Left ventricle myocardium inferior (tissue), 1 donor: ENCODE measurements around the gene CDC14B. TPM values are rescaled to one million over a fixed set of nuclear protein-coding genes. Genes with fewer than 3 reads are reported as not detected.

Source experiments
- DNase-seq: peaks from one replicate; pipeline ENCODE4 v3.0.0-alpha.2; 2020
- H3K27ac ChIP-seq: fragments of 200-600 bp; replicated peaks from 2 replicates; pipeline ENCODE4 v1.8.0; 2021
- H3K27me3 ChIP-seq: fragments of 200-600 bp; 2 replicates; pipeline ENCODE4 v1.8.0; 2021; ENCODE audit warnings: low read depth
- H3K36me3 ChIP-seq: fragments of 200-600 bp; 2 replicates; pipeline ENCODE4 v1.8.0; 2021
- H3K4me1 ChIP-seq: fragments of 200-600 bp; 2 replicates; pipeline ENCODE4 v1.8.0; 2021
- H3K4me3 ChIP-seq: fragments of 200-600 bp; 2 replicates; pipeline ENCODE4 v1.8.0; 2021; ENCODE audit warnings: mild to moderate bottlenecking, moderate library complexity
- H3K9me3 ChIP-seq: fragments of 200-600 bp; replicated peaks from 2 replicates; pipeline ENCODE4 v1.8.0; 2021
- intact Hi-C: fragments of 100-400 bp; cut with micrococcal nuclease; formaldehyde crosslinking; loops from one replicate; pipeline ENCODE4 v1.11.0; 2022
- total RNA-seq: library from RNA; stranded (reverse); fragmentation: NEBNext Ultra II Directional; extraction: Animal tissue kit (Norgen Biotek cat#: 25700); gene quantifications from one replicate; pipeline ENCODE4 v1.2.1, GENCODE V29; 2021
- TF ChIP-seq, protein P1 (sequence below): fragments of 200-600 bp; IDR thresholded peaks from 2 replicates; pipeline ENCODE4 v1.8.0; 2021; ENCODE audit warnings: antibody characterized with exemption, mild to moderate bottlenecking, borderline replicate concordance
- donor health status: DM: no; HTN: yes; CAD: no; lungs with severe emphysema.

The CDC14B gene
- total RNA-seq, 1 donor from 2014 or later: 26.4 TPM

DNA sequence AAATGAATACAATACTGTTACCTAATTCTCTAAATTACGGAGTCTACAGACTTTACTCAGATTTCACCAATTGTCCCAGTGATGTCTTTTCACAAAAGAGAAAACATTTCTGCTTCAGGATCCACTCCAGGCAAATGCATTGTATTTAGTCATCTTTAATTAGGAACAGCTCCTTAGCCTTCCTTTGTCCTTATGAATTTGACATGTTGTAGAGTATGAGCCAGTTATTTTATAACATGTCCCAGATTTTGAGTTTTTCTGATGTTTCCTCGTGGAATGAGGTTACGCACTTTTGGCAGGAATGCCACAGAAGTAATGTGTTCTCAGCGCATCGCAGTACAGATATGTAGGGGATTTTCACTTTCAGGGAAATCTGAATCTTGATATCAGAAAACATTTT, 159.2 kb downstream of the CDC14B start:
- TF ChIP-seq, protein P1, sequence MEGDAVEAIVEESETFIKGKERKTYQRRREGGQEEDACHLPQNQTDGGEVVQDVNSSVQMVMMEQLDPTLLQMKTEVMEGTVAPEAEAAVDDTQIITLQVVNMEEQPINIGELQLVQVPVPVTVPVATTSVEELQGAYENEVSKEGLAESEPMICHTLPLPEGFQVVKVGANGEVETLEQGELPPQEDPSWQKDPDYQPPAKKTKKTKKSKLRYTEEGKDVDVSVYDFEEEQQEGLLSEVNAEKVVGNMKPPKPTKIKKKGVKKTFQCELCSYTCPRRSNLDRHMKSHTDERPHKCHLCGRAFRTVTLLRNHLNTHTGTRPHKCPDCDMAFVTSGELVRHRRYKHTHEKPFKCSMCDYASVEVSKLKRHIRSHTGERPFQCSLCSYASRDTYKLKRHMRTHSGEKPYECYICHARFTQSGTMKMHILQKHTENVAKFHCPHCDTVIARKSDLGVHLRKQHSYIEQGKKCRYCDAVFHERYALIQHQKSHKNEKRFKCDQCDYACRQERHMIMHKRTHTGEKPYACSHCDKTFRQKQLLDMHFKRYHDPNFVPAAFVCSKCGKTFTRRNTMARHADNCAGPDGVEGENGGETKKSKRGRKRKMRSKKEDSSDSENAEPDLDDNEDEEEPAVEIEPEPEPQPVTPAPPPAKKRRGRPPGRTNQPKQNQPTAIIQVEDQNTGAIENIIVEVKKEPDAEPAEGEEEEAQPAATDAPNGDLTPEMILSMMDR: no peak
- Histone ChIP-seq H3K4me3 (no peak overlapping the region), H3K36me3 (peaks cover 22% of the 10 kb centered on the region), H3K4me1 (peaks cover 8% of the 10 kb centered on the region), H3K27ac (no peak overlapping the region), H3K9me3 (no peaks in the 10 kb centered on the region), H3K27me3 (no peaks in the 10 kb centered on the region)
- DNase-seq: no peak
- intact Hi-C loops: no loop called here

- no peak overlapping the region for H3K27ac ChIP-seq
- intact Hi-C loops: loop anchor here (10.0 kb wide), 2 partner anchors 105 to 115 kb away; no protein-coding TSS in a partner anchor
Measured at GRCh38 chr9:96459268-96460007, 160.2 kb downstream of the CDC14B start.

DNA sequence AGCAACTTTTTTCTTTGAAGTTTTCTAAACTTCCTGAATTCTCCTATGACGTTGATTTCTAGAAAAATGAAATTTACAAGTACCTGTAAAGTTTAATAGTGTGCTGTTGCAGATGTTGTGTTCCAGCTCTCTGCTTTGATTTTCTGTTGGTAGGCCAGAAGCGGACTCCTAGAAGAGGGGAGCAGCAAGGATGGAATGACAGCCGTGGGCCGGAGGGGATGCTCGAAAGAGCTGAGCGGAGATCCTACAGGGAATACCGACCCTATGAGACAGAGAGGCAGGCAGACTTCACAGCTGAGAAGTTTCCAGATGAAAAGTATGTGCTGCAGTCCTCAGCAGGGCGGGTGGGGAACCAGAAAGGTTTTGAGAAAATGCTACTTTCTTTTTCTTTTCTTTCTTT, 161.4 kb downstream of the CDC14B start:
- intact Hi-C loops: loop anchor here (10.0 kb wide), 2 partner anchors 107 to 113 kb away; no protein-coding TSS in a partner anchor
- Histone ChIP-seq H3K4me3 (no peak overlapping the region), H3K27me3 (no peaks in the 10 kb centered on the region), H3K9me3 (no peaks in the 10 kb centered on the region), H3K36me3 (peaks cover 19% of the 10 kb centered on the region), H3K4me1 (peaks cover 3% of the 10 kb centered on the region), H3K27ac (no peak overlapping the region)
- DNase-seq: no peak
- TF ChIP-seq, protein P1: no peak

More at GRCh38 chr9:96459268-96460007, 160.2 kb downstream of the CDC14B start:
- DNase-seq: no peak
- Histone ChIP-seq H3K27me3 (no peaks in the 10 kb centered on the region), H3K9me3 (no peaks in the 10 kb centered on the region), H3K4me3 (no peak overlapping the region), H3K4me1 (peaks cover 6% of the 10 kb centered on the region), H3K36me3 (peaks cover 19% of the 10 kb centered on the region)
- TF ChIP-seq, protein P1: no peak

- intact Hi-C loops: loop anchor here (10.0 kb wide), 2 partner anchors 108 to 112 kb away; no protein-coding TSS in a partner anchor
- TF ChIP-seq, protein P1: no peak
Measured at GRCh38 chr9:96457266-96457665, 162.4 kb downstream of the CDC14B start.

GRCh38 chr9:96453625-96454024, 166.0 kb downstream of the CDC14B start:
- TF ChIP-seq, protein P1: peak; percentile 64
- no peak overlapping the region for H3K27ac ChIP-seq

More at GRCh38 chr9:96457266-96457665, 162.4 kb downstream of the CDC14B start:
- no peak overlapping the region for H3K4me3 ChIP-seq
- peaks cover 7% of the 10 kb centered on the region for H3K4me1 ChIP-seq
- H3K9me3 ChIP-seq: no peaks in the 10 kb centered on the region
- H3K36me3 ChIP-seq: peaks cover 19% of the 10 kb centered on the region
- no peak for DNase-seq
- H3K27ac ChIP-seq: no peak overlapping the region
- H3K27me3 ChIP-seq: no peaks in the 10 kb centered on the region

More at GRCh38 chr9:96453625-96454024, 166.0 kb downstream of the CDC14B start:
- Histone ChIP-seq H3K4me1 (peaks cover 31% of the 10 kb centered on the region), H3K36me3 (peaks cover 5% of the 10 kb centered on the region), H3K27me3 (no peaks in the 10 kb centered on the region), H3K4me3 (no peak overlapping the region), H3K9me3 (no peaks in the 10 kb centered on the region)
- intact Hi-C loops: loop anchor here (10.0 kb wide), 2 partner anchors 109 to 111 kb away; no protein-coding TSS in a partner anchor
- no peak for DNase-seq
